Heart left ventricle (tissue), 16 donors: Measurements from ENCODE around the gene CSMD2. TPM values are rescaled to one million over a fixed set of nuclear protein-coding genes. Genes with fewer than 3 reads are reported as not detected.

Experiments used
- ATAC-seq, 4 donors: fragments of 200-7000 bp; cut with Tn5 transposase; one replicate each; pipeline ENCODE4 v1.9.1; 2020 to 2022; ENCODE audit warnings: moderate library complexity in 4 of 4, mild to moderate bottlenecking in 3 of 4, moderate number of reproducible peaks in 1 of 4
- DNase-seq, 5 donors: peaks; one replicate each; pipeline ENCODE4 v3.0.0-alpha.2; 2020
- H3K27ac ChIP-seq, 12 donors: fragments of 200-600 bp; sonication (generic) in 4 of 12; one replicate each; pipeline versions ENCODE4 v1.5.0 to v1.8.0; 2016 to 2022; ENCODE audit warnings: mild to moderate bottlenecking in 2 of 12
- H3K27me3 ChIP-seq, 9 donors: fragments of 200-600 bp; sonication (generic) in 2 of 9; one replicate each; pipeline versions ENCODE4 v1.5.1 to v1.8.0; 2016 to 2022; ENCODE audit warnings: mild to moderate bottlenecking in 3 of 9
- H3K36me3 ChIP-seq, 9 donors: fragments of 200-600 bp; sonication (generic) in 2 of 9; one replicate each; pipeline versions ENCODE4 v1.5.0 to v1.8.0; 2018 to 2022; ENCODE audit warnings: mild to moderate bottlenecking in 2 of 9
- H3K4me1 ChIP-seq, 12 donors: fragments of 200-600 bp; sonication (generic) in 4 of 12; one replicate each; pipeline versions ENCODE4 v1.5.0 to v1.8.0; 2016 to 2022; ENCODE audit warnings: mild to moderate bottlenecking in 3 of 12
- H3K4me3 ChIP-seq, 12 donors: fragments of 200-600 bp; sonication (generic) in 4 of 12; one replicate each; pipeline versions ENCODE4 v1.5.0 to v1.8.0; 2017 to 2022; ENCODE audit warnings: mild to moderate bottlenecking in 9 of 12, moderate library complexity in 4 of 12
- H3K9me3 ChIP-seq, 12 donors: fragments of 200-600 bp; sonication (generic) in 4 of 12; one replicate each; pipeline versions ENCODE4 v1.5.0 to v1.8.0; 2016 to 2022; ENCODE audit warnings: mild to moderate bottlenecking in 1 of 12
- POLR2A ChIP-seq, 2 donors: fragments of 450-650 bp; IDR thresholded peaks; one replicate each; pipeline ENCODE4 v1.6.1; 2017; ENCODE audit warnings: antibody characterized with exemption in 2 of 2, mild to moderate bottlenecking in 2 of 2, moderate library complexity in 2 of 2
- WGBS, 4 donors: extraction: QIAGEN DNeasy Blood & Tissue Kit in 2 of 4; methylation state at CpG; one replicate each; pipeline versions ENCODE4 v1.1.5 to v1.1.7; 2013 to 2018; 5-methylcytosine and 5-hydroxymethylcytosine counted together
- intact Hi-C, 10 donors: fragments of 100-400 bp; cut with DNase I; formaldehyde crosslinking; loops; one replicate each; pipeline versions ENCODE4 v1.11.1 to v1.14.2; 2022
- polyA plus RNA-seq, 2 donors: library from polyadenylated mRNA; stranded (reverse); fragments of 200-250 nt; gene quantifications; one replicate each; pipeline ENCODE4 v1.2.3, GENCODE V29; 2013
- total RNA-seq, 9 donors: library from RNA; depleted of rRNA in 2 of 9; stranded (reverse); fragments of >200 nt in 2 of 9; fragmentation: NEBNext Ultra II Directional in 3 of 9; extraction: Animal tissue kit (Norgen Biotek cat#: 25700) in 3 of 9; gene quantifications; one replicate each; pipeline versions ENCODE4 v1.1.0 to v1.2.4, GENCODE V29; 2016 to 2023
- TF ChIP-seq, protein P1 (sequence below), 12 donors: fragments of 200-600 bp; sonication (generic) in 4 of 12; IDR thresholded peaks; one replicate each; pipeline versions ENCODE4 v1.5.0 to v1.8.0; 2018 to 2022; ENCODE audit warnings: antibody characterized with exemption in 12 of 12, mild to moderate bottlenecking in 5 of 12
- donor health status: ischemic (EF 13 %, LVEDD 7.1; RV severe dilation, severe dysfunction).
- donor health status: healthy with polysubstance abuse.
- donor health status: DM: no; HTN: yes; CAD: no.
- donor health status: DM: no; HTN: no; CAD: no.
- donor health status: ischemic (EF 25% LVEDD 6.9; RV normal size, moderate dysfunction).
- donor health status: ischemic (EF 25% LVEDD 5.7; RV mildly dilated, moderate dysfunction).
- donor health status: healthy.
- donor health status: DM: yes; HTN: yes; CAD: no.
- donor health status: ischemic (EF 35%, LVEDD 5.7; RV mildly dilated, moderate dysfunction).
- donor health status: nonischemic (EF 11% LVEDD 7.7; RV severe dilation, severe dysfunction).
- donor health status: DM: yes; HTN: yes; CAD: no.
- donor health status: PGD.
- donor health status: ischemic (EF 29% LVEDD 5.4; RV normal size, mild dysfunction).
- donor health status: nonischemic (EF 23%, LVEDD 6.1; RV moderate dilation, normal function).

CSMD2 gene
- total and polyA plus RNA-seq, 11 donors: 0.02 to 0.79 (median 0.22) TPM

DNA sequence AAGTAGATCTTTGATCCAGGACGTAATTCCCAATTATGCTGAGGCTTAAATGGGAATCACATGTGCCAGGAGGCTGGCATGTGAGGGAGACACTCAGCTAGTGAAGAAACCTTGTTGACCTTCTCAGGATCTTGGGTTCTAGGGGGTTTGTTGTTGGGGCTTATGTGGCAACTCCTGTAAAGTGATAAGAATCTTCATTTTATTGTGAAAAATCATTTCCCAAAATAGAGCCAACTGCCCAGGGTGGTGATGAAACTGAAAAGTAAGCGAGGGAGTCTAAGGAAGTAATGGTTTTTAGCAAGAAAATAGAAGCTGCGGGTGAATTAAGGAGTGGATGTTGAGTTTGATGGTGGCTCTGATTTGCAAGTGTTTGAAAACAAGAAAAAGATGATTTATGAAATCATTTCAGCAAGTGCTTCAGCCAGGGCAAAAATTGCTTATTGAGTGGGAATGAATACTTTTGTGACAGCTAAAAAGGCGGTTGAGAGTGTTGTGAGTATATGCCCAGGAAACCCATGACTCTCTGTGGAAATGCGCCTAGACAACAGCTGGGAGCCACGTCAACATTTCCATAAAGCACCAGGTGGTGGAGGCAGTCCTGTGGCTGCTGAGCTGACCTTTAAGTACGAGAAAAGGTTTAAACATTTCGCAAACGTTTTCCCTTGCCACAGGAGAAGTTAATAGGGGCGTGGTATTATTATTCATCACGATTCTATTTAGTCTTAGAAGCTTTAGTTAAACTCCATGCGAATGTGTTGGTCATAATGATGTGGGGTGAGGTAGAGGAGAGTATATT is 198.5 kb downstream of the CSMD2 start:
- H3K4me3 ChIP-seq: no peak overlapping the region
- H3K27me3 ChIP-seq: no peaks in the 10 kb centered on the region
- intact Hi-C loops: no loop called here
- no peaks in the 10 kb centered on the region for H3K9me3 ChIP-seq
- TF ChIP-seq, protein P1, sequence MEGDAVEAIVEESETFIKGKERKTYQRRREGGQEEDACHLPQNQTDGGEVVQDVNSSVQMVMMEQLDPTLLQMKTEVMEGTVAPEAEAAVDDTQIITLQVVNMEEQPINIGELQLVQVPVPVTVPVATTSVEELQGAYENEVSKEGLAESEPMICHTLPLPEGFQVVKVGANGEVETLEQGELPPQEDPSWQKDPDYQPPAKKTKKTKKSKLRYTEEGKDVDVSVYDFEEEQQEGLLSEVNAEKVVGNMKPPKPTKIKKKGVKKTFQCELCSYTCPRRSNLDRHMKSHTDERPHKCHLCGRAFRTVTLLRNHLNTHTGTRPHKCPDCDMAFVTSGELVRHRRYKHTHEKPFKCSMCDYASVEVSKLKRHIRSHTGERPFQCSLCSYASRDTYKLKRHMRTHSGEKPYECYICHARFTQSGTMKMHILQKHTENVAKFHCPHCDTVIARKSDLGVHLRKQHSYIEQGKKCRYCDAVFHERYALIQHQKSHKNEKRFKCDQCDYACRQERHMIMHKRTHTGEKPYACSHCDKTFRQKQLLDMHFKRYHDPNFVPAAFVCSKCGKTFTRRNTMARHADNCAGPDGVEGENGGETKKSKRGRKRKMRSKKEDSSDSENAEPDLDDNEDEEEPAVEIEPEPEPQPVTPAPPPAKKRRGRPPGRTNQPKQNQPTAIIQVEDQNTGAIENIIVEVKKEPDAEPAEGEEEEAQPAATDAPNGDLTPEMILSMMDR (IDR thresholded peaks at IDR 0.05): no peak
- TF ChIP-seq POLR2A (IDR thresholded peaks at IDR 0.05): no peak
- 72 to 76% (median 76%) methylated on average over 12 of the region's 12 CpGs for WGBS, 4 donors
- no peak overlapping the region for H3K27ac ChIP-seq
- H3K4me1 ChIP-seq: peaks cover 0 to 8% (median 0%) of the 10 kb centered on the region in 12 donors
- DNase-seq (no peak), ATAC-seq (peak in 2 of 4 donors; percentile 45 to 52)
- no peaks in the 10 kb centered on the region for H3K36me3 ChIP-seq

DNA sequence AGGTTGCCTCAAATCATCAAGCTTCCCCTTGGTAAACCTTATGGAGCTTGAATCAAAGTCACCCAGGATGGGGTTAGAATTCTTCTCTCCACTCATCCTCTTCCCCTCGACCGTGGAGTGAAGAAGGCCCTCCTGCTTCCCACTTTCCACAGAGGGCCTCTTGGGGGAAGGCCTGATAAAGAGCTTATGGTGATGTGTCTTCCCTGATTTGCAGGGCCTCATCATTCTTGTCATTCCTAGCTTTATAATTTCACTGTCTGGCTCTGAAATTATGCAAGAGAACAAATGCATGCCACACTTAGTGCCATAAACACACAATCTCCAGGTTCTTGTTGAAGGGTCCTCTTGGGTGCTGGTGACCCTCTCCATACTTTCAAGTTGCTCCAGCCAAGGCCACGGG is 199.9 kb downstream of the CSMD2 start:
- TF ChIP-seq, protein P1 (IDR thresholded peaks at IDR 0.05): no peak
- TF ChIP-seq POLR2A (IDR thresholded peaks at IDR 0.05): no peak
- no peak overlapping the region for H3K27ac ChIP-seq
- no peak overlapping the region for H3K4me3 ChIP-seq
- WGBS, 4 donors: 56 to 73% (median 65%) methylated on average over 3 of the region's 3 CpGs
- ATAC-seq (no peak), DNase-seq (no peak)
- intact Hi-C loops: no loop called here
- no peaks in the 10 kb centered on the region for H3K4me1 ChIP-seq
- H3K9me3 ChIP-seq: no peaks in the 10 kb centered on the region
- no peaks in the 10 kb centered on the region for H3K36me3 ChIP-seq
- H3K27me3 ChIP-seq: no peaks in the 10 kb centered on the region

DNA sequence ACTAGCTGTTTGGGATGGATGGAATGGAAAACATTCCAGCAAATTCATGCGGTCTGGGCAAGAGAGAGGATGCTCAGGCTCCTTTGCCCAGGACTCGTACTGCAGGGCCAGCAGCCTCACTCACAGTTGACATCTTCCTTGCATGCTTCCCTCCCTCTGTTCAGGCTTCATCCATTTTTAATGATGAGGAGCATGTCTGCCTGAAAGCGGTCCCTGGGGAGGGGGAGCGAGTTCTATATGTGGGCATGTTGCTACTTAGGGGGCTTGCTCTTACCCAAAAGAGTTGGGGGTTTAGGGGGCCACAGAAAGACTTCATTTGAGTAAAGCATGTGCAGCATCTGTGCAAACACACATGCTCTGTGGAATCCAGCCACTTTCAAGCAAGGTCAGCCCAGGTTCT is 203.0 kb downstream of the CSMD2 start:
- Histone ChIP-seq H3K36me3 (no peaks in the 10 kb centered on the region), H3K27ac (no peak overlapping the region), H3K9me3 (no peaks in the 10 kb centered on the region), H3K4me3 (no peak overlapping the region), H3K27me3 (no peaks in the 10 kb centered on the region), H3K4me1 (no peaks in the 10 kb centered on the region)
- intact Hi-C loops: no loop called here
- WGBS, 4 donors: 78 to 82% (median 80%) methylated on average over 4 of the region's 4 CpGs
- no peak for TF ChIP-seq POLR2A (IDR thresholded peaks at IDR 0.05)
- TF ChIP-seq, protein P1 (IDR thresholded peaks at IDR 0.05): no peak
- no peak for DNase-seq
- no peak for ATAC-seq

DNA sequence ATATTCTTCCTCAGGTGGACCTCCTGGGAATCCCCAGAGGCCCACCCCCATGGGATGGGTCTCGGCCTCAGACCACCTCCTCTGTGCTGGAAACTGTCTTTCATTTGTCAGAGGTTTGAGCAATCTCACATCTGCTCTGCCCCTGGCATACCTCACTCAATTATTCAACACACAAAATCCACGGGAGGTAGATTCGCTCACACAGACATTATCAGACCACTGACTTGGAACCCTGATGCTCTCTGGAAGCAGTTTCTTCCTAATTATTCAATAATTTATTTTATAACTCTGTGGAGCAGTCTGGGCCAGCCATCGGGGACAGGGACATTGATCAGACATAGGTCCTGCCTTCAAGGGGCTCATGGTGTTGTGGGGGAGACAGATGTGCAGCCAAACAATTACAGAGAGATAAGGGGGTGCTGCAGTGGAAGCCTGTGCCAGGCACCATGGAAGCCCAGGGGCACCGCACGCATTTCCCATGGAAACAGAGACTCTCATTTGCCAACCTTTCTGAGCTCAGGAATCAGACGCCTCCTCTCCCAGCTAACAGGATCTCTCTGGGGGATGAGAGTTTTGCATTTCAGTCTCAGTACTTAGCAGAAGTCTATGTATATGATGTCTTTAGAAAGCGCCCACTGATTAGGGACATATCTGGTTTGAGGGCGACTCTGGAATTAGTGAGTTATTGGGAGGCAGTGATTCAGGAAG is 204.7 kb downstream of the CSMD2 start:
- Histone ChIP-seq H3K36me3 (no peaks in the 10 kb centered on the region), H3K27me3 (no peaks in the 10 kb centered on the region), H3K4me3 (no peak overlapping the region), H3K4me1 (no peaks in the 10 kb centered on the region), H3K27ac (no peak overlapping the region), H3K9me3 (no peaks in the 10 kb centered on the region)
- no peak for ATAC-seq
- TF ChIP-seq POLR2A (IDR thresholded peaks at IDR 0.05): no peak
- TF ChIP-seq, protein P1 (IDR thresholded peaks at IDR 0.05): no peak
- intact Hi-C loops: no loop called here
- 79 to 85% (median 84%) methylated on average over 9 of the region's 9 CpGs for WGBS, 4 donors
- DNase-seq: no peak
